Brain microvascular endothelial cell (primary cell): ENCODE results near the gene EIF4H.
A peak's percentile ranks its signal among the peaks of the same experiment; 100 is the strongest.
"Not testable (repeated sequence)": the region's sequence is repeated elsewhere in the genome, so short reads cannot be mapped to it uniquely, and the experiment has no call there.

ENCODE experiments used
- DNase-seq: peaks from one replicate; pipeline ENCODE4 v3.0.0-alpha.2; 2020
- H3K27ac ChIP-seq: fragments of 250-450 bp; sonication (Bioruptor Pico); 2 replicates; pipeline ENCODE4 v1.5.1; 2020; ENCODE audit warnings: mild to moderate bottlenecking, moderate library complexity
- H3K27me3 ChIP-seq: fragments of 250-450 bp; sonication (Bioruptor Pico); replicated peaks from 2 replicates; pipeline ENCODE4 v1.5.1; 2020; ENCODE audit warnings: mild to moderate bottlenecking
- H3K36me3 ChIP-seq: fragments of 250-450 bp; sonication (Bioruptor Pico); replicated peaks from 2 replicates; pipeline ENCODE4 v1.5.1; 2020; ENCODE audit warnings: mild to moderate bottlenecking
- H3K4me3 ChIP-seq: 2 replicates; pipeline ENCODE4 v1.5.1; 2011; ENCODE audit warnings: low read depth, mild to moderate bottlenecking, control low read depth, low read length, moderate library complexity
- in situ Hi-C: cut with HindIII; loops from 2 replicates; pipeline ENCODE4 v1.10.0; 2017; ENCODE audit warnings: low sequenced_read_pairs, low pct_ligation_motif_present
- TF ChIP-seq, protein P1 (sequence below): IDR thresholded peaks from 2 replicates; pipeline ENCODE4 v1.5.1; 2011; ENCODE audit warnings: low read depth, mild to moderate bottlenecking, moderate library complexity, low read length, control low read depth, inconsistent platforms; ENCODE audit errors: missing control alignments

Gene EIF4H

DNA sequence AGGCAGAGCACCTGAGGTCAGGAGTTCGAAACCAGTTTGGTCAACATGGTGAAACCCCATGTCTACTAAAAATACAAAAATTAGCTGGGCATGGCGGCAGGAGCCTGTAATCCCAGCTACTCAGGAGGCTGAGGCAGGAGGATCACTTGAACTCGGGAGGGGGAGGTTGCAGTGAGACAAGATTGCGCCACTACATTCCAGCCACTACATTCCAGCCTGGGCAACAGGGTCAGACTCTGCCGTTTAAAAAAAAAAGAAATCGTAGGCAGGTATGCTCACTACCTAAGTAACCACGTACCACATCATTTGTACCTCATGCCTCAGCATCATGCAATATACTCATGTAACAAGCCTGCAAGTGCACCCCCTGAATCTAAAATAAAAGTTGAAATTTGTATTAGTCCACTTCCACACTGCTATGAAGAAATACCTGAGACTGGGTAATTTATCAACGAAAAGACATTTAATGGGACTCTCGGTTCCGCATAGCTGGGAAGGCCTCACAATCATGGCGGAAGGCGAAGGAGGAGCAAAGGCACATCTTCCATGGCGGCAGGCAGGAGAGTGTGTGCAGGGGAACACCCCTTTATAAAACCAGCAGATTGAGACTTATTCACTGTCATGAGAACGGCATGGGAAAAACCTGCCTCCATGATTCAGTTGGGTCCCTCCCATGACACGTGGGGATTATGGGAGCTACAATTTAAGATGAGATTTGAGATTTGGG is 8.1 kb upstream of the EIF4H start:
- DNase-seq = no peak
- in situ Hi-C loops = no loop called here
- TF ChIP-seq, protein P1, sequence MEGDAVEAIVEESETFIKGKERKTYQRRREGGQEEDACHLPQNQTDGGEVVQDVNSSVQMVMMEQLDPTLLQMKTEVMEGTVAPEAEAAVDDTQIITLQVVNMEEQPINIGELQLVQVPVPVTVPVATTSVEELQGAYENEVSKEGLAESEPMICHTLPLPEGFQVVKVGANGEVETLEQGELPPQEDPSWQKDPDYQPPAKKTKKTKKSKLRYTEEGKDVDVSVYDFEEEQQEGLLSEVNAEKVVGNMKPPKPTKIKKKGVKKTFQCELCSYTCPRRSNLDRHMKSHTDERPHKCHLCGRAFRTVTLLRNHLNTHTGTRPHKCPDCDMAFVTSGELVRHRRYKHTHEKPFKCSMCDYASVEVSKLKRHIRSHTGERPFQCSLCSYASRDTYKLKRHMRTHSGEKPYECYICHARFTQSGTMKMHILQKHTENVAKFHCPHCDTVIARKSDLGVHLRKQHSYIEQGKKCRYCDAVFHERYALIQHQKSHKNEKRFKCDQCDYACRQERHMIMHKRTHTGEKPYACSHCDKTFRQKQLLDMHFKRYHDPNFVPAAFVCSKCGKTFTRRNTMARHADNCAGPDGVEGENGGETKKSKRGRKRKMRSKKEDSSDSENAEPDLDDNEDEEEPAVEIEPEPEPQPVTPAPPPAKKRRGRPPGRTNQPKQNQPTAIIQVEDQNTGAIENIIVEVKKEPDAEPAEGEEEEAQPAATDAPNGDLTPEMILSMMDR = no peak

DNA sequence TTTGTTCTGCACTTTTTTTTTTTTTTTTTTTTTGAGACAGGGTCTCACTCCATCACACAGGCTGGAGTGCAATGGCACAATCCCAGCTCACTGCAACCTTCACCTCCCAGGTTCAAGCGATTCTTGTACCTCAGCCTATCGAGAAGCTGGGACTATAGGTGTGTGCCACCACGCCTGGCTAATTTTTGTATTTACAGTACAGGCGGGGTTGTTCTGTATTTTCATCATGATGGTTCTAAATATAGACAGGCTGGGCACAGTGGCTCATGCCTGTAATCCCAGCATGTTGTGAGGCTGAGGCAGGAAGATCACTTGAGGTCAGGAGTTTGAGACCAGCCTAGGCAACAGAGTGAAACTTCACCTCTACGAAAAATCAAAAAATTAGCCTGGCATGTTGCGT is 6.8 kb upstream of the EIF4H start:
- H3K27me3 ChIP-seq, H3K27ac ChIP-seq, H3K36me3 ChIP-seq, H3K4me3 ChIP-seq, in situ Hi-C loops, DNase-seq: not testable (repeated sequence)

More for the DNA sequence above, 8.1 kb upstream of the EIF4H start:
- Histone ChIP-seq H3K36me3 (no peaks in the 10 kb centered on the region), H3K27me3 (no peaks in the 10 kb centered on the region), H3K4me3 (no peak overlapping the region), H3K27ac (no peak overlapping the region)

DNA sequence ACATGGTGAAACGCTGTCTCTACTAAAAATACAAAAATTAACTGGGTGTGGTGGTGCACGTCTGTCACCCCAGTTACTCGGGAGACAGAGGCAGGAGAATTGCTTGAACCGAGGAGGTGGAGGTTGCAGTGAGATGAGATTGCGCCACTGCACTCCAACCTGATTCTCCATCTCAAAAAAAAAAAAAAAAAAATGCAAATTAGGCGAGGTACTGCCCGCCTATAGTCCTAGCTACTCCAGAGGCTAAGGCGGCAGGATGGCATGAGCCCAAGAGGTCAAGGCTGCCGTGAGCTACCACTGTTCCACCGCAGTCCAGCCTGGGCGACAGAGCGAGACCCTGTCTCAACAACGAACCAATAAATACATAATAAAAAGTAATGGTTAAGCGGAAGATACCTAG is 1.1 kb upstream of the EIF4H start:
- TF ChIP-seq, protein P1 = no peak
- H3K27me3 ChIP-seq = no peaks in the 10 kb centered on the region
- DNase-seq = no peak
- peak overlapping the region; percentile 72 for H3K4me3 ChIP-seq
- in situ Hi-C loops = no loop called here
- no peak overlapping the region for H3K27ac ChIP-seq
- H3K36me3 ChIP-seq = peaks cover 5% of the 10 kb centered on the region

DNA sequence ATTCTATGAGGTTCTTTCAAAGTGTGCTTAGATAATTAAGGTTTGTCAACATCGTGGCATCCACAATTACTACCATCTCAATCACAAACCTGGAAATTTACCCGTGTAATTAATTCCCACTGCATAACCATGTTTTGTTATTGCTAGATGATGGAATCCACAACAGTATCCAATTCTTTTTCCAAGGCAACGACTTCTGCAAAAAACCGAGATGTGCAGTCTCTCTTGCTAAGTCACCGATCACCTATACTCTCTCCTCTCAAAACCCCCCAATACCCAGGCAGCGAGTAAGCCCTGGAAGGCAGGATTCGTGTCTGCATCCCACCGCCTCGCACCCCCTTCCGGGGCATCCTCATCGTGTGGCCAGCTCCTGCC is 678 bp upstream of the EIF4H start:
- Histone ChIP-seq H3K27me3 (no peaks in the 10 kb centered on the region), H3K4me3 (peak overlapping the region; percentile 72), H3K36me3 (peaks cover 5% of the 10 kb centered on the region), H3K27ac (peak overlapping the region; percentile 78)
- in situ Hi-C loops = no loop called here
- TF ChIP-seq, protein P1 = no peak
- DNase-seq = no peak

DNA sequence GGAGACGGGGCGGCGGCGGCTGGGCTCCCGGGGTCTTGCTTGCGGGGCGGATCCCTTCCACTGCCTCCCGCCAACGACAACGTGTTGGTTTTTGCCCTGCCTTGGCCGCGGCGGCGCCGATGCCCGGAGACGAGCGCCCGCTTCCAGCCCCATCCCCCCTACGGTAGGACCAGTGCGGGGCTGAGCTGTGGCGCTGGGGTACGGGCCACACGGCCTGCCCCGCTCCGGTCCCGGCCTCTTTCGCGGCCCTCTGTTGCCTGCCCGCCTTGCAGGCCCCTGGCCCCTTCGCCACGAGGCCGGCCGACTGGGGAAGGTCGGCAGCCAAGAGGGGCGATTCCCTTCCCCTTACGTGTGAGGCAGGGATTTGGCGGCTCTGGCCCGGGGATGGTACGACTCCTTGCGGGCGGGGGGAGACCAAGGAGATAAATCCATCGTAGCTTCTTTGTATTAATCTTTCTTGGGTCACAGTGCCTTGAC is 488 bp downstream of the EIF4H start:
- DNase-seq = peak; percentile 24
- Histone ChIP-seq H3K36me3 (peaks cover 11% of the 10 kb centered on the region), H3K27ac (peak overlapping the region; percentile 78), H3K27me3 (no peaks in the 10 kb centered on the region), H3K4me3 (peak overlapping the region; percentile 83)
- TF ChIP-seq, protein P1 = no peak
- in situ Hi-C loops = loop anchor here (25.0 kb wide), 1 partner anchor 312 kb away; the partner anchor contains the start of gene TMEM270

DNA sequence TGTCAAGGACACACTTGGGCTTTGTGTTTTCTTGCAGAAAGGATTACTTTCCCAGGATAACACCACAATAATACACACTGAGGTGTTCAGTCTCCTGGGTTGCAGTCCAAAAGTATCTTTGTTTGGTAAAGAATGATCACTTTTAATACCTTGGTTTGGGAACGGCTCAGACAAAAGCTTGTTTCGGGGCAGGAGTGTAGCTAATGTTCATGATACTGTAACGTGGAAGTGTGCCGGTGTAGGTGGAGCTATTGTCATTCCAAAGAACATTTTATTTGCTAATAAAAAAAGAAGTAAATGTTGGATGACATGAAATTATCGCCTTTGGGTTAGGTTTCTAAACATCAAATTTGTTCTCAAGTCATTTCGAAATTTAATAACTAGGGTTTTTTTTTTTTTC is 1.2 kb downstream of the EIF4H start:
- peak overlapping the region; percentile 78 for H3K27ac ChIP-seq
- peaks cover 13% of the 10 kb centered on the region for H3K36me3 ChIP-seq
- peak overlapping the region; percentile 83 for H3K4me3 ChIP-seq
- TF ChIP-seq, protein P1 = no peak
- in situ Hi-C loops = loop anchor here (25.0 kb wide), 1 partner anchor 313 kb away; the partner anchor contains the start of gene TMEM270
- no peak for DNase-seq
- no peaks in the 10 kb centered on the region for H3K27me3 ChIP-seq
